ENCODE measurements around the gene IMPDH2.

IMPDH2 gene

GRCh38 chr3:49030321-49030720, 1.1 kb upstream of the IMPDH2 start:
- Histone ChIP-seq H3K27ac (ENCODE audit: low read length) (no peak overlapping the region), H3K27me3 (ENCODE audit: control insufficient read depth, insufficient read depth, low read length) (no peaks in the 10 kb centered on the region), H3K4me1 (ENCODE audit: control insufficient read depth, insufficient read depth, low read length) (0 out of 2 replicates have a peak, but pooled peaks cover 2% of the 10 kb centered on the region), H3K4me3 (ENCODE audit: low read length) (no peak overlapping the region), H3K9me3 (ENCODE audit: control insufficient read depth, insufficient read depth, low read length) (no peaks in the 10 kb centered on the region), H3K36me3 (ENCODE audit: control insufficient read depth, insufficient read depth, low read length) (peaks cover 31% of the 10 kb centered on the region)
- DNase-seq (ENCODE audit: low read depth, low spot score), result no peak
- no CpG with 5 or more reads among the region's 6 CpGs for WGBS (ENCODE audit: insufficient coverage, insufficient read length)

- no peaks in the 10 kb centered on the region for H3K27me3 ChIP-seq (ENCODE audit: control insufficient read depth, insufficient read depth, low read length)
- peaks cover 37% of the 10 kb centered on the region for H3K36me3 ChIP-seq (ENCODE audit: control insufficient read depth, insufficient read depth, low read length)
- no peaks in the 10 kb centered on the region for H3K9me3 ChIP-seq (ENCODE audit: control insufficient read depth, insufficient read depth, low read length)
- no CpG with 5 or more reads among the region's 7 CpGs for WGBS (ENCODE audit: insufficient coverage, insufficient read length)
- DNase-seq (ENCODE audit: low read depth, low spot score), result no peak
- H3K4me3 ChIP-seq (ENCODE audit: low read length), result no peak overlapping the region; the same call in 1 of the 2 replicates
- H3K4me1 ChIP-seq (ENCODE audit: control insufficient read depth, insufficient read depth, low read length), result 0 out of 2 replicates have a peak, but pooled peaks cover 2% of the 10 kb centered on the region
- H3K27ac ChIP-seq (ENCODE audit: low read length), result no peak overlapping the region
These were observed 326 bp upstream of the IMPDH2 start for GRCh38 chr3:49029563-49029884.

- no CpG with 5 or more reads among the region's 4 CpGs for WGBS (ENCODE audit: insufficient coverage, insufficient read length)
- H3K27me3 ChIP-seq (ENCODE audit: control insufficient read depth, insufficient read depth, low read length), result no peaks in the 10 kb centered on the region
- DNase-seq (ENCODE audit: low read depth, low spot score), result no peak
- no peaks in the 10 kb centered on the region for H3K9me3 ChIP-seq (ENCODE audit: control insufficient read depth, insufficient read depth, low read length)
- H3K4me1 ChIP-seq (ENCODE audit: control insufficient read depth, insufficient read depth, low read length), result 0 out of 2 replicates have a peak, but pooled peaks cover 2% of the 10 kb centered on the region
- H3K27ac ChIP-seq (ENCODE audit: low read length), result no peak overlapping the region
- peaks cover 46% of the 10 kb centered on the region for H3K36me3 ChIP-seq (ENCODE audit: control insufficient read depth, insufficient read depth, low read length)
- peak overlapping the region; percentile 49; the same call in 1 of the 2 replicates for H3K4me3 ChIP-seq (ENCODE audit: low read length)
These were observed 913 bp downstream of the IMPDH2 start for GRCh38 chr3:49028298-49028672.

GRCh38 chr3:49027634-49028033, 1.6 kb downstream of the IMPDH2 start:
- WGBS (ENCODE audit: insufficient coverage, insufficient read length), result no CpG with 5 or more reads among the region's 9 CpGs
- DNase-seq (ENCODE audit: low read depth, low spot score), result no peak
- Histone ChIP-seq H3K9me3 (ENCODE audit: control insufficient read depth, insufficient read depth, low read length) (no peaks in the 10 kb centered on the region), H3K4me1 (ENCODE audit: control insufficient read depth, insufficient read depth, low read length) (0 out of 2 replicates have a peak, but pooled peaks cover 2% of the 10 kb centered on the region), H3K27ac (ENCODE audit: low read length) (no peak overlapping the region), H3K4me3 (ENCODE audit: low read length) (no peak overlapping the region), H3K36me3 (ENCODE audit: control insufficient read depth, insufficient read depth, low read length) (peaks cover 41% of the 10 kb centered on the region), H3K27me3 (ENCODE audit: control insufficient read depth, insufficient read depth, low read length) (no peaks in the 10 kb centered on the region)

- WGBS (ENCODE audit: insufficient coverage, insufficient read length), result no CpG with 5 or more reads among the region's 3 CpGs
- DNase-seq (ENCODE audit: low read depth, low spot score), result no peak
- Histone ChIP-seq H3K27ac (ENCODE audit: low read length) (no peak overlapping the region), H3K4me1 (ENCODE audit: control insufficient read depth, insufficient read depth, low read length) (0 out of 2 replicates have a peak, but pooled peaks cover 2% of the 10 kb centered on the region), H3K4me3 (ENCODE audit: low read length) (no peak overlapping the region), H3K36me3 (ENCODE audit: control insufficient read depth, insufficient read depth, low read length) (peaks cover 31% of the 10 kb centered on the region), H3K9me3 (ENCODE audit: control insufficient read depth, insufficient read depth, low read length) (no peaks in the 10 kb centered on the region), H3K27me3 (ENCODE audit: control insufficient read depth, insufficient read depth, low read length) (no peaks in the 10 kb centered on the region)
These were observed 2.7 kb downstream of the IMPDH2 start for GRCh38 chr3:49026536-49026935.

GRCh38 chr3:49025793-49026520, 3.2 kb downstream of the IMPDH2 start:
- Histone ChIP-seq H3K36me3 (ENCODE audit: control insufficient read depth, insufficient read depth, low read length) (peaks cover 31% of the 10 kb centered on the region), H3K27ac (ENCODE audit: low read length) (no peak overlapping the region)

GRCh38 chr3:49025005-49025792, 4.0 kb downstream of the IMPDH2 start:
- H3K36me3 ChIP-seq (ENCODE audit: control insufficient read depth, insufficient read depth, low read length), result peaks cover 31% of the 10 kb centered on the region
- no peaks in the 10 kb centered on the region for H3K9me3 ChIP-seq (ENCODE audit: control insufficient read depth, insufficient read depth, low read length)
- H3K4me3 ChIP-seq (ENCODE audit: low read length), result no peak overlapping the region
- no peak overlapping the region for H3K27ac ChIP-seq (ENCODE audit: low read length)
- no CpG with 5 or more reads among the region's 13 CpGs for WGBS (ENCODE audit: insufficient coverage, insufficient read length)
- H3K27me3 ChIP-seq (ENCODE audit: control insufficient read depth, insufficient read depth, low read length), result no peaks in the 10 kb centered on the region
- 0 out of 2 replicates have a peak, but pooled peaks cover 2% of the 10 kb centered on the region for H3K4me1 ChIP-seq (ENCODE audit: control insufficient read depth, insufficient read depth, low read length)
- no peak for DNase-seq (ENCODE audit: low read depth, low spot score)

More at GRCh38 chr3:49025793-49026520, 3.2 kb downstream of the IMPDH2 start:
- no peaks in the 10 kb centered on the region for H3K27me3 ChIP-seq (ENCODE audit: control insufficient read depth, insufficient read depth, low read length)
- H3K4me1 ChIP-seq (ENCODE audit: control insufficient read depth, insufficient read depth, low read length), result 0 out of 2 replicates have a peak, but pooled peaks cover 2% of the 10 kb centered on the region
- WGBS (ENCODE audit: insufficient coverage, insufficient read length), result no CpG with 5 or more reads among the region's 8 CpGs
- no peaks in the 10 kb centered on the region for H3K9me3 ChIP-seq (ENCODE audit: control insufficient read depth, insufficient read depth, low read length)
- DNase-seq (ENCODE audit: low read depth, low spot score), result no peak
- no peak overlapping the region for H3K4me3 ChIP-seq (ENCODE audit: low read length)

GRCh38 chr3:49024449-49024848, 4.7 kb downstream of the IMPDH2 start:
- H3K4me1 ChIP-seq (ENCODE audit: control insufficient read depth, insufficient read depth, low read length), result peaks cover 4% of the 10 kb centered on the region; the same call in 1 of the 2 replicates
- H3K9me3 ChIP-seq (ENCODE audit: control insufficient read depth, insufficient read depth, low read length), result no peaks in the 10 kb centered on the region
- no peaks in the 10 kb centered on the region for H3K27me3 ChIP-seq (ENCODE audit: control insufficient read depth, insufficient read depth, low read length)
- H3K27ac ChIP-seq (ENCODE audit: low read length), result no peak overlapping the region
- no peak overlapping the region for H3K4me3 ChIP-seq (ENCODE audit: low read length)
- H3K36me3 ChIP-seq (ENCODE audit: control insufficient read depth, insufficient read depth, low read length), result peaks cover 31% of the 10 kb centered on the region
- DNase-seq (ENCODE audit: low read depth, low spot score), result no peak
- WGBS (ENCODE audit: insufficient coverage, insufficient read length), result no CpG with 5 or more reads among the region's 5 CpGs

GRCh38 chr3:49023775-49024174, 5.4 kb downstream of the IMPDH2 start:
- H3K36me3 ChIP-seq (ENCODE audit: control insufficient read depth, insufficient read depth, low read length), result peaks cover 31% of the 10 kb centered on the region

DNA sequence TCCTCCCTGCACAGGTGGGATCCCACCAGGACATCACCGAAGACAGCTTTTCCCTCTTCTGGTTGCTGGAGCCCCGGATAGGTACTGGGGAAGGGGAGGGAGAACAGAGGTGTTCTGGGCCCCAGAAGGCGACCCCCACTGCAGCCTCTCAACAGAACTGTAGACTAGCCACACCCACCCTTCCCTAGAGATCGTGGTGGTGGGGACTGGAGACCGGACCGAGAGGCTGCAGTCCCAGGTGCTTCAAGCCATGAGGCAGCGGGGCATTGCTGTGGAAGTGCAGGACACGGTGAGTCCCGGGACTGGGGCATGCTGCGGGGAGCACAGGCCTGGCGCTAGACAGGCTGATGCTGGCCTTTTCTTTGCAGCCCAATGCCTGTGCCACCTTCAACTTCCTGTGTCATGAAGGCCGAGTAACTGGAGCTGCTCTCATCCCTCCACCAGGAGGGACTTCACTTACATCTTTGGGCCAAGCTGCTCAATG, 6.5 kb downstream of the IMPDH2 start:
- Histone ChIP-seq H3K36me3 (ENCODE audit: control insufficient read depth, insufficient read depth, low read length) (peaks cover 31% of the 10 kb centered on the region), H3K4me1 (ENCODE audit: control insufficient read depth, insufficient read depth, low read length) (peaks cover 2% of the 10 kb centered on the region; the same call in 1 of the 2 replicates), H3K9me3 (ENCODE audit: control insufficient read depth, insufficient read depth, low read length) (no peaks in the 10 kb centered on the region), H3K27ac (ENCODE audit: low read length) (no peak overlapping the region), H3K4me3 (ENCODE audit: low read length) (peak overlapping the region; percentile 77; the same call in 1 of the 2 replicates), H3K27me3 (ENCODE audit: control insufficient read depth, insufficient read depth, low read length) (no peaks in the 10 kb centered on the region)
- WGBS (ENCODE audit: insufficient coverage, insufficient read length), result no CpG with 5 or more reads among the region's 12 CpGs
- DNase-seq (ENCODE audit: low read depth, low spot score), result no peak

More at GRCh38 chr3:49023775-49024174, 5.4 kb downstream of the IMPDH2 start:
- Histone ChIP-seq H3K27ac (ENCODE audit: low read length) (no peak overlapping the region), H3K4me1 (ENCODE audit: control insufficient read depth, insufficient read depth, low read length) (peaks cover 4% of the 10 kb centered on the region; the same call in 1 of the 2 replicates), H3K4me3 (ENCODE audit: low read length) (no peak overlapping the region), H3K27me3 (ENCODE audit: control insufficient read depth, insufficient read depth, low read length) (no peaks in the 10 kb centered on the region), H3K9me3 (ENCODE audit: control insufficient read depth, insufficient read depth, low read length) (no peaks in the 10 kb centered on the region)
- WGBS (ENCODE audit: insufficient coverage, insufficient read length), result no CpG with 5 or more reads among the region's 4 CpGs
- no peak for DNase-seq (ENCODE audit: low read depth, low spot score)
